Endothelial cell (in vitro differentiated cells): ENCODE measurements around the gene HAP1. TPM values are rescaled to one million over a fixed set of nuclear protein-coding genes. Genes with fewer than 3 reads are reported as not detected.
"Not testable (repeated sequence)": the region's sequence is repeated elsewhere in the genome, so short reads cannot be mapped to it uniquely, and the experiment has no call there.

Experiments
- DNase-seq: peaks from one replicate; pipeline ENCODE4 v3.0.0; 2021; ENCODE audit warnings: low spot score
- H3K27ac Mint-ChIP-seq: one replicate; pipeline ENCODE4 v1.8.0; 2021; ENCODE audit warnings: mixed read lengths, inconsistent platforms; ENCODE audit not compliant: unreplicated experiment
- H3K27me3 Mint-ChIP-seq: one replicate; pipeline ENCODE4 v1.8.0; 2021; ENCODE audit warnings: mild to moderate bottlenecking, moderate library complexity, mixed read lengths, inconsistent platforms; ENCODE audit not compliant: unreplicated experiment
- H3K36me3 Mint-ChIP-seq: one replicate; pipeline ENCODE4 v1.8.0; 2021; ENCODE audit warnings: mild to moderate bottlenecking, low read depth, mixed read lengths, inconsistent platforms; ENCODE audit not compliant: unreplicated experiment
- H3K4me1 Mint-ChIP-seq: one replicate; pipeline ENCODE4 v1.8.0; 2021; ENCODE audit warnings: mild to moderate bottlenecking, mixed read lengths, inconsistent platforms; ENCODE audit not compliant: unreplicated experiment
- H3K4me3 Mint-ChIP-seq: one replicate; pipeline ENCODE4 v1.8.0; 2021; ENCODE audit warnings: mild to moderate bottlenecking, mixed read lengths, inconsistent platforms; ENCODE audit not compliant: unreplicated experiment
- H3K9me3 Mint-ChIP-seq: one replicate; pipeline ENCODE4 v1.8.0; 2021; ENCODE audit warnings: mixed read lengths, inconsistent platforms; ENCODE audit not compliant: unreplicated experiment
- total RNA-seq: library from RNA; stranded (reverse); fragmentation: NEBNext Ultra II Directional; extraction: Animal tissue kit (Norgen Biotek cat#: 25700); gene quantifications from one replicate; pipeline ENCODE4 v1.2.1, GENCODE V29; 2021; ENCODE audit not compliant: unreplicated experiment
- TF ChIP-seq, protein P1 (sequence below): fragments of 200-600 bp; sonication (generic); IDR thresholded peaks from one replicate; pipeline ENCODE4 v1.5.0; 2021; ENCODE audit warnings: antibody characterized with exemption; ENCODE audit not compliant: unreplicated experiment

HAP1 gene
- total RNA-seq, 1 donor from 2014 or later, result 18.1 TPM

DNA sequence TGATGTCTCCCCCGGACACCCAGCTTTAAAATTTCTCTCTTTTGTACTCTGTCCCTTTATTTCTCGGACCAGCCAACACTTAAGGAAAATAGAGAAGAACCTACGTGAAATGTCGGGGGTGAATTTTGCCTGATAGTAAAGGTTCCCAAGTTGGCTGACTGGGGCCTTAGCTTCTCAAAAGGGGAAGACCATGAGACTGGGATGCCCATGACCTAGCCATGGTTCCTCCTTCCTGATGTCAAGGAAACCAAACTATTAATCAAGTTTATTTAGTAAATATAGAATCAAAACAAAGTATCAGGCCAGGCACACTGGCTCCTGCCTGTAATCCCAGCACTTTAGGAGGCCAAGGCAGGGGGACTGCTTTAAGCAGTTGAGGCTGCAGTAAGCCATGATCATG lies 48.2 kb downstream of the HAP1 start:
- H3K4me1 Mint-ChIP-seq, result peaks cover 12% of the 10 kb centered on the region
- H3K9me3 Mint-ChIP-seq, result no peaks in the 10 kb centered on the region
- TF ChIP-seq, protein P1, sequence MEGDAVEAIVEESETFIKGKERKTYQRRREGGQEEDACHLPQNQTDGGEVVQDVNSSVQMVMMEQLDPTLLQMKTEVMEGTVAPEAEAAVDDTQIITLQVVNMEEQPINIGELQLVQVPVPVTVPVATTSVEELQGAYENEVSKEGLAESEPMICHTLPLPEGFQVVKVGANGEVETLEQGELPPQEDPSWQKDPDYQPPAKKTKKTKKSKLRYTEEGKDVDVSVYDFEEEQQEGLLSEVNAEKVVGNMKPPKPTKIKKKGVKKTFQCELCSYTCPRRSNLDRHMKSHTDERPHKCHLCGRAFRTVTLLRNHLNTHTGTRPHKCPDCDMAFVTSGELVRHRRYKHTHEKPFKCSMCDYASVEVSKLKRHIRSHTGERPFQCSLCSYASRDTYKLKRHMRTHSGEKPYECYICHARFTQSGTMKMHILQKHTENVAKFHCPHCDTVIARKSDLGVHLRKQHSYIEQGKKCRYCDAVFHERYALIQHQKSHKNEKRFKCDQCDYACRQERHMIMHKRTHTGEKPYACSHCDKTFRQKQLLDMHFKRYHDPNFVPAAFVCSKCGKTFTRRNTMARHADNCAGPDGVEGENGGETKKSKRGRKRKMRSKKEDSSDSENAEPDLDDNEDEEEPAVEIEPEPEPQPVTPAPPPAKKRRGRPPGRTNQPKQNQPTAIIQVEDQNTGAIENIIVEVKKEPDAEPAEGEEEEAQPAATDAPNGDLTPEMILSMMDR, result no peak
- H3K36me3 Mint-ChIP-seq, result peaks cover 7% of the 10 kb centered on the region
- H3K4me3 Mint-ChIP-seq, result no peak overlapping the region
- H3K27me3 Mint-ChIP-seq, result peaks cover 17% of the 10 kb centered on the region
- no peak for DNase-seq
- no peak overlapping the region for H3K27ac Mint-ChIP-seq

DNA sequence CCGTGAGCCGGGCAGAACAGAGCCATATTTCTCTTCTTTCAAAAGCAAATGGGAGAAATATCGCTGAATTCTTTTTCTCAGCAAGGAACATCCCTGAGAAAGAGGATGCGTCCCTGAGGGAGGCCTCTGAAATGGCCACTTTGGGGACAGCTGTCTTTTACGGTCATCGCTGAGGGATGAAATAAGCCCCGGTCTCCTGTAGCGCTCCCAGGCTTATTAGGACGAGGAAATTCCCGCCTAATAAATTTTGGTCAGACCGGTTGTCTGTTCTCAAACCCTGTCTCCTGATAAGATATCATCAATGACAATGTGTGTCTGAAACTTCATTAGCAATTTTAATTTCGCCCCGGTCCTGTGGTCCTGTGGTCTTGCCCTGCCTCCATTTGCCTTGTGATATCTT lies 48.7 kb downstream of the HAP1 start:
- H3K36me3 Mint-ChIP-seq, H3K27ac Mint-ChIP-seq, H3K9me3 Mint-ChIP-seq, H3K4me3 Mint-ChIP-seq, DNase-seq: not testable (repeated sequence)
- H3K27me3 Mint-ChIP-seq, result peaks cover 17% of the 10 kb centered on the region
- H3K4me1 Mint-ChIP-seq, result peaks cover 12% of the 10 kb centered on the region

DNA sequence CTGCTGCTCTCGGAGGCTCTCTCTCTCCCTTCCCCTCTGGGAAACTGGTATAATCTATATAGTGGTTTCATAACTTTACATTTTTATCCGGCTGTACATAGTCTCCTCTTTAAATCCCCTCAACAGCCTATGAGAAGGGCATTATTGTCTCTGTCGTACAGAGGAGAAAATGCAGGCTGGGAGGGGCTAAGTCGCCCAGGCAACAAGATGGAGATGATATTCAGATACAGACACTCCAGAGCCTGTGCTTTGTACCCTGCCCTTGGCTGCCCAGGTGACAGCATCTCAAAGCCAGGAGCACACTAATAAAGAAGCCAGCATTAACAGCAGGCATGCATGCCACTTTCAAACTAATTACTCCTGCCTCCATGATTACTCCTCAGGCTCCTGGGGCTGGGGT lies 50.4 kb downstream of the HAP1 start:
- H3K27ac Mint-ChIP-seq, result no peak overlapping the region
- TF ChIP-seq, protein P1, result no peak
- peaks cover 9% of the 10 kb centered on the region for H3K4me1 Mint-ChIP-seq
- H3K36me3 Mint-ChIP-seq, result no peaks in the 10 kb centered on the region
- DNase-seq, result no peak
- no peaks in the 10 kb centered on the region for H3K9me3 Mint-ChIP-seq
- peaks cover 12% of the 10 kb centered on the region for H3K27me3 Mint-ChIP-seq
- no peak overlapping the region for H3K4me3 Mint-ChIP-seq

DNA sequence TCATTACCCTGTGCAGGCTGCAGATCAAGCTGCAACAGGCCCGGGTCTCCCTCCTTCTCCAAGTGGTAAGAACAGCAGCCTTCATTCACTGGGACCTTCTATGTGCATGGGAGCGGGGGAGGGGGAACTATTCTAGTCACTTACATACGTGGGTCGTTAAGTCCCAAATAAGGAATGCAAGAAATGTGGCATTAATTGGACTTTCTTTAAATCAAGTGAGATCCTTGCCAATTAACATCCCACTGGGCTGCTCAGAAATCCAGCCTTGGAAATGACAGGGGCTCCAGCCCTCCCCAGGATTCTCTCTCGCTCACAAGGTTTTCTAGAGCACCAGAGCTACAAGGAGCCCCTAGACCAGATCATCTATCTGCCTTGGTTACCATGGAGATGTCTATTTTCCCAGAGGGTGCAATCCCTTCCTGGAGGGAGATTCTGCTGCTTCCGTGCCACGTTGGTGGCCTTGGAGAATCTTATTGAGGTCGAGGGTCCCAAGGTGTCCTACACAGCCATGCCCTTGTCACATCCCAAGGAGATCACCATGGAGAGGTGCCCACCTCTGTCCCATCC lies 50.9 kb downstream of the HAP1 start:
- peaks cover 8% of the 10 kb centered on the region for H3K27me3 Mint-ChIP-seq
- no peak overlapping the region for H3K4me3 Mint-ChIP-seq
- H3K36me3 Mint-ChIP-seq, result no peaks in the 10 kb centered on the region
- H3K9me3 Mint-ChIP-seq, result peaks cover under 1% of the 10 kb centered on the region
- no peak overlapping the region for H3K27ac Mint-ChIP-seq
- H3K4me1 Mint-ChIP-seq, result peaks cover 14% of the 10 kb centered on the region
- TF ChIP-seq, protein P1, result no peak
- DNase-seq, result no peak

DNA sequence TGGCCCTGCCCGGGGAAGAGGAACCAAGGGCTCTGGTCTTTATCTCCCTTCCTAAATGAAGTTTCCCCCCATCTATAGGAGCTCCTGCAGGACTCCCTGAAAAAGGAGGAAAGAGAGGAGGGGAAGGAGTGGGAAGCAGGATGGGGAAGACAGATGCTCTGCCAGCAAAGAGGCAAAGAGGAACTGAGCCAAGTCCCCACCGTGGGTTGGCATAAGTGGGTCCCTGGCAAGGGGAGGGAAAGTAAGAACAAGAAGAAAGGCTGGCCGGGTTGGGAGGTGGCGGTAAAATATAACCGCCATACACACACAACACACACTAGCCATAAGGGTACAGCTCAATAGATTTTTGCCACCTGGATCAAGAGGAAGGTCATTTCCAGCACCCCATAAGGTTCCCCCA lies 51.8 kb downstream of the HAP1 start:
- Mint-ChIP-seq H3K4me1 (peaks cover 11% of the 10 kb centered on the region), H3K27ac (no peak overlapping the region), H3K4me3 (no peak overlapping the region), H3K36me3 (no peaks in the 10 kb centered on the region), H3K9me3 (peaks cover 5% of the 10 kb centered on the region), H3K27me3 (peaks cover 7% of the 10 kb centered on the region)
- TF ChIP-seq, protein P1, result no peak
- DNase-seq, result no peak
